ENCODE results near the gene DIP2C.

The DIP2C gene

DNA sequence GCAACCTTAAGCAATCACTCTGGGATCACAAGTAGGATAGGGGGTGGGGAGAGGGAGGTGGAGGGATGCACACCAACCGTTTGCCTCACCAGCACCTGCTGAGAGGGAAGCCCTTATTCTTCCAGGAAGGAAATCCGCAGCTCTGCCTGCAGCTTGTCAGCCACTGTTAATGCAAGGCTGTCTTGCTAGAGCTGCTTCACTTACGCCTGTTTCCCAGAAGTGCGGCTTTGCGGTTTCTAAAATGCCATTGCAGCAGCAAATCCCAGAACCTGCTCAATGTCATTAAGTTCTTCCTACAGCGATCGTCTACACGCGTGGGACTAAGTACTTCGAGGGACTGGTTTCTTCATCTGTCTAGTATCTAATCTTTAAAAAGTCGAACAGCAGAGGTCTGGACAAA, 363.1 kb downstream of the DIP2C start:
- Histone ChIP-seq H3K4me3 (ENCODE audit: low read depth in 1 of 2, low read length in 2 of 2) (no peak overlapping the region), H3K36me3 (ENCODE audit: insufficient read depth, low read length) (no peaks in the 10 kb centered on the region), H2AFZ (ENCODE audit: low read depth, low read length) (no peak overlapping the region), H3K9ac (ENCODE audit: low read depth, low read length) (0 out of 2 replicates have a peak overlapping the region, but pooled peaks have one; percentile 10), H3K79me2 (ENCODE audit: insufficient read depth, low read length) (no peaks in the 10 kb centered on the region), H3K4me1 (ENCODE audit: insufficient read depth, low read length) (peaks cover 46% of the 10 kb centered on the region), H3K27me3 (ENCODE audit: insufficient read depth, low read length, poor library complexity) (no peaks in the 10 kb centered on the region), H3K27ac (ENCODE audit: low read length) (peak overlapping the region; percentile 66), H3K4me2 (ENCODE audit: insufficient read depth, low read length) (peak overlapping the region; percentile 38; the same call in 1 of the 2 replicates), H4K20me1 (ENCODE audit: insufficient read depth, low read length) (no peaks in the 10 kb centered on the region), H3K9me3 (ENCODE audit: insufficient read depth, low read length, severe bottlenecking) (no peaks in the 10 kb centered on the region)
- ATAC-seq (ENCODE audit: insufficient read depth, low read depth) (peak; percentile 72), DNase-seq (peak; percentile 71)
- TF ChIP-seq EZH2 (IDR thresholded peaks at IDR 0.05; ENCODE audit: borderline replicate concordance, low read depth, low read length, severe bottlenecking): no peak
- TF ChIP-seq, protein P1, sequence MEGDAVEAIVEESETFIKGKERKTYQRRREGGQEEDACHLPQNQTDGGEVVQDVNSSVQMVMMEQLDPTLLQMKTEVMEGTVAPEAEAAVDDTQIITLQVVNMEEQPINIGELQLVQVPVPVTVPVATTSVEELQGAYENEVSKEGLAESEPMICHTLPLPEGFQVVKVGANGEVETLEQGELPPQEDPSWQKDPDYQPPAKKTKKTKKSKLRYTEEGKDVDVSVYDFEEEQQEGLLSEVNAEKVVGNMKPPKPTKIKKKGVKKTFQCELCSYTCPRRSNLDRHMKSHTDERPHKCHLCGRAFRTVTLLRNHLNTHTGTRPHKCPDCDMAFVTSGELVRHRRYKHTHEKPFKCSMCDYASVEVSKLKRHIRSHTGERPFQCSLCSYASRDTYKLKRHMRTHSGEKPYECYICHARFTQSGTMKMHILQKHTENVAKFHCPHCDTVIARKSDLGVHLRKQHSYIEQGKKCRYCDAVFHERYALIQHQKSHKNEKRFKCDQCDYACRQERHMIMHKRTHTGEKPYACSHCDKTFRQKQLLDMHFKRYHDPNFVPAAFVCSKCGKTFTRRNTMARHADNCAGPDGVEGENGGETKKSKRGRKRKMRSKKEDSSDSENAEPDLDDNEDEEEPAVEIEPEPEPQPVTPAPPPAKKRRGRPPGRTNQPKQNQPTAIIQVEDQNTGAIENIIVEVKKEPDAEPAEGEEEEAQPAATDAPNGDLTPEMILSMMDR (IDR thresholded peaks at IDR 0.05; ENCODE audit: borderline replicate concordance, extremely low read depth, low read length, poor library complexity, severe bottlenecking): no peak

DNA sequence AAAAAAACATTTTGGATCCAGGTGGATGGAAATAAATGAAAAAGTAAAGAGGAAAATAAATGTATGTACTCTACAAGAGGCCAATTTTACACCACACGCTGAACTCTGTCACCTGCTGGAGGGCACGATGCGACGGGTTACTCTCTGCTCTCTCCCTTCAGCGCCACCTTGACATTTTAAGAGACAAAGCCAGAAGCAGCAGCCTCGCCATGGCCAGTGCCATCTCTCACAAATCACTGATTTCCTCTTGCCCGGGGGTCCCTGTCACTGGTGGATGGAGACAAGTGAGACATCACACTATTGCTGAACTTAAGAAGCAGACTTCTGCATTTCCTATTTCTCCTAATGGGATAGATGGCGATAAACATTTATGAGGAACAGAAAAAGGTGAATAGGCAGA, 364.2 kb downstream of the DIP2C start:
- no peak overlapping the region for H3K4me2 ChIP-seq (ENCODE audit: insufficient read depth, low read length)
- no peaks in the 10 kb centered on the region for H4K20me1 ChIP-seq (ENCODE audit: insufficient read depth, low read length)
- no peak overlapping the region for H3K4me3 ChIP-seq (ENCODE audit: low read depth in 1 of 2, low read length in 2 of 2)
- H3K4me1 ChIP-seq (ENCODE audit: insufficient read depth, low read length): peaks cover 41% of the 10 kb centered on the region
- no peaks in the 10 kb centered on the region for H3K79me2 ChIP-seq (ENCODE audit: insufficient read depth, low read length)
- H3K27me3 ChIP-seq (ENCODE audit: insufficient read depth, low read length, poor library complexity): no peaks in the 10 kb centered on the region
- H3K36me3 ChIP-seq (ENCODE audit: insufficient read depth, low read length): no peaks in the 10 kb centered on the region
- H3K9ac ChIP-seq (ENCODE audit: low read depth, low read length): no peak overlapping the region
- ATAC-seq (ENCODE audit: insufficient read depth, low read depth) (no peak), DNase-seq (no peak)
- no peak overlapping the region for H2AFZ ChIP-seq (ENCODE audit: low read depth, low read length)
- H3K9me3 ChIP-seq (ENCODE audit: insufficient read depth, low read length, severe bottlenecking): no peaks in the 10 kb centered on the region
- no peak for TF ChIP-seq EZH2 (IDR thresholded peaks at IDR 0.05; ENCODE audit: borderline replicate concordance, low read depth, low read length, severe bottlenecking)
- TF ChIP-seq, protein P1 (IDR thresholded peaks at IDR 0.05; ENCODE audit: borderline replicate concordance, extremely low read depth, low read length, poor library complexity, severe bottlenecking): no peak
- H3K27ac ChIP-seq (ENCODE audit: low read length): no peak overlapping the region

DNA sequence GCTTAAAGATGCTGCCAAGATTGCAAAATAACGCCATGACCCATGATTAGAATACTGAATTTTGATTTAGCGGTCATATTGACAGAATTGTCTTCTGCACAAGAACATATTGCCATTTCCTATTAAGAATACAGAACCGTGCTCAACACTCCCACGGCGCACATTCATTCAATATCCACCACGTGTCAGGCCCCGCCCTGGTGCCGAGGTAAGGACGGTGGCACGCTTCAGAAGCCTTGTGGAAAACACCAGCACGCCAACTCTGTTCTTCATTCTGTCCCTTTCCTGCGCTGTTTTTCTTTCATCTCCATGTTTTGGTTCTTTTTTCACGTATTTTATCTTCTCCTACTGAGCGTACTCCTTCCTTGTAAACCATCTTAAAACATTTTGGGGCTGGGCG, 364.9 kb downstream of the DIP2C start:
- no peak for ATAC-seq (ENCODE audit: insufficient read depth, low read depth)
- no peak for TF ChIP-seq EZH2 (IDR thresholded peaks at IDR 0.05; ENCODE audit: borderline replicate concordance, low read depth, low read length, severe bottlenecking)
- TF ChIP-seq, protein P1 (IDR thresholded peaks at IDR 0.05; ENCODE audit: borderline replicate concordance, extremely low read depth, low read length, poor library complexity, severe bottlenecking): no peak
- H3K27me3 ChIP-seq (ENCODE audit: insufficient read depth, low read length, poor library complexity): no peaks in the 10 kb centered on the region
- peaks cover 34% of the 10 kb centered on the region for H3K4me1 ChIP-seq (ENCODE audit: insufficient read depth, low read length)
- H3K4me2 ChIP-seq (ENCODE audit: insufficient read depth, low read length): no peak overlapping the region
- no peaks in the 10 kb centered on the region for H3K36me3 ChIP-seq (ENCODE audit: insufficient read depth, low read length)
- no peaks in the 10 kb centered on the region for H3K79me2 ChIP-seq (ENCODE audit: insufficient read depth, low read length)
- no peak overlapping the region for H3K27ac ChIP-seq (ENCODE audit: low read length)
- no peak overlapping the region for H3K4me3 ChIP-seq (ENCODE audit: low read depth in 1 of 2, low read length in 2 of 2)
- H3K9ac ChIP-seq (ENCODE audit: low read depth, low read length): no peak overlapping the region
- H3K9me3 ChIP-seq (ENCODE audit: insufficient read depth, low read length, severe bottlenecking): no peaks in the 10 kb centered on the region
- no peak overlapping the region for H2AFZ ChIP-seq (ENCODE audit: low read depth, low read length)
- H4K20me1 ChIP-seq (ENCODE audit: insufficient read depth, low read length): no peaks in the 10 kb centered on the region
- DNase-seq: no peak

All from DND-41 (cell line).